GM23338 (cell line): ENCODE measurements around the gene MAST4. TPM values are rescaled to one million over a fixed set of nuclear protein-coding genes. Genes with fewer than 3 reads are reported as not detected.

Source experiments
- ATAC-seq: fragments of 200-7000 bp; cut with Tn5 transposase; 3 replicates; pipeline ENCODE4 v1.9.1; 2020
- DNase-seq: peaks from one replicate; pipeline ENCODE4 v3.0.0-alpha.2; 2015; ENCODE audit warnings: low spot score
- H2AFZ ChIP-seq: fragments of 200-600 bp; sonication (generic); 2 replicates; pipeline ENCODE4 v1.8.0; 2016; ENCODE audit warnings: antibody characterized with exemption, mild to moderate bottlenecking, moderate library complexity
- H3F3A ChIP-seq: fragments of 200-600 bp; sonication (generic); replicated peaks from 2 replicates; pipeline ENCODE4 v1.8.0; 2017; ENCODE audit warnings: antibody characterized with exemption, mixed run types, low read depth
- H3K27ac ChIP-seq: fragments of 200-600 bp; sonication (generic); 2 replicates; pipeline ENCODE4 v1.6.1; 2016; ENCODE audit warnings: low read depth
- H3K27me3 ChIP-seq: fragments of 200-600 bp; sonication (generic); 2 replicates; pipeline ENCODE4 v1.8.0; 2016; ENCODE audit warnings: mild to moderate bottlenecking, mixed run types, moderate library complexity; ENCODE audit not compliant: insufficient read depth
- H3K36me3 ChIP-seq: fragments of 200-600 bp; sonication (generic); 2 replicates; pipeline ENCODE4 v1.8.0; 2016; ENCODE audit warnings: mild to moderate bottlenecking; ENCODE audit not compliant: insufficient read depth
- H3K4me1 ChIP-seq: fragments of 200-600 bp; sonication (generic); 2 replicates; pipeline ENCODE4 v1.8.0; 2016; ENCODE audit warnings: mild to moderate bottlenecking, moderate library complexity; ENCODE audit not compliant: insufficient read depth
- H3K4me2 ChIP-seq: fragments of 200-600 bp; sonication (generic); 2 replicates; pipeline ENCODE4 v1.7.1; 2017; ENCODE audit warnings: mixed run types
- H3K4me3 ChIP-seq: fragments of 200-600 bp; sonication (generic); 2 replicates; pipeline ENCODE4 v1.6.1; 2016; ENCODE audit warnings: mixed run types
- H3K79me2 ChIP-seq: fragments of 200-600 bp; sonication (generic); replicated peaks from 2 replicates; pipeline ENCODE4 v1.8.0; 2017; ENCODE audit warnings: mild to moderate bottlenecking; ENCODE audit not compliant: insufficient read depth
- H3K9me2 ChIP-seq: fragments of 200-600 bp; sonication (generic); 2 replicates; pipeline ENCODE4 v1.8.0; 2017; ENCODE audit not compliant: insufficient read depth
- H4K20me1 ChIP-seq: fragments of 200-600 bp; sonication (generic); replicated peaks from 2 replicates; pipeline ENCODE4 v1.8.0; 2017; ENCODE audit warnings: mild to moderate bottlenecking; ENCODE audit not compliant: insufficient read depth
- H3K27ac Mint-ChIP-seq: 2 replicates; pipeline ENCODE4 v1.8.0; 2020; ENCODE audit warnings: inconsistent platforms, mild to moderate bottlenecking, moderate library complexity, mixed read lengths
- H3K27me3 Mint-ChIP-seq: 3 replicates; pipeline ENCODE4 v1.8.0; 2022; ENCODE audit warnings: low read depth, mild to moderate bottlenecking, moderate library complexity, mixed read lengths, inconsistent platforms; ENCODE audit not compliant: insufficient read depth, poor library complexity
- H3K36me3 Mint-ChIP-seq: 3 replicates; pipeline ENCODE4 v1.8.0; 2021; ENCODE audit warnings: low read depth, mild to moderate bottlenecking, inconsistent platforms, moderate library complexity, mixed read lengths
- H3K4me1 Mint-ChIP-seq: 3 replicates; pipeline ENCODE4 v1.8.0; 2020; ENCODE audit warnings: mild to moderate bottlenecking, inconsistent platforms, mixed read lengths
- H3K4me3 Mint-ChIP-seq: 3 replicates; pipeline ENCODE4 v1.8.0; 2021; ENCODE audit warnings: moderate library complexity, mild to moderate bottlenecking, inconsistent platforms, mixed read lengths
- H3K9me3 Mint-ChIP-seq: 3 replicates; pipeline ENCODE4 v1.8.0; 2020; ENCODE audit warnings: moderate library complexity, mild to moderate bottlenecking, inconsistent platforms, mixed read lengths
- CREB1 ChIP-seq: fragments of 250-450 bp; sonication (Bioruptor Pico); IDR thresholded peaks from 2 replicates; pipeline ENCODE4 v1.5.0; 2020; ENCODE audit warnings: low read depth, mild to moderate bottlenecking, moderate library complexity
- EZH2 ChIP-seq: fragments of 200-600 bp; sonication (generic); IDR thresholded peaks from one replicate; pipeline ENCODE4 v1.8.0; 2017; ENCODE audit warnings: antibody characterized with exemption, mild to moderate bottlenecking, low read depth; ENCODE audit not compliant: unreplicated experiment
- EZH2phosphoT487 ChIP-seq: fragments of 200-600 bp; sonication (generic); IDR thresholded peaks from one replicate; pipeline ENCODE4 v1.8.1; 2018; ENCODE audit warnings: antibody characterized with exemption; ENCODE audit not compliant: unreplicated experiment
- JUNB ChIP-seq: IDR thresholded peaks from one replicate; pipeline ENCODE4 v1.6.1; 2016; ENCODE audit warnings: antibody characterized with exemption; ENCODE audit not compliant: unreplicated experiment
- NANOG ChIP-seq: IDR thresholded peaks from 2 replicates; pipeline ENCODE4 v1.6.1; 2016; ENCODE audit warnings: antibody characterized with exemption, borderline replicate concordance
- POLR2AphosphoS5 ChIP-seq: IDR thresholded peaks from 2 replicates; pipeline ENCODE4 v1.6.1; 2016; ENCODE audit warnings: antibody characterized with exemption, low read depth
- STAT1 ChIP-seq: IDR thresholded peaks from one replicate; pipeline ENCODE4 v1.6.1; 2016; ENCODE audit warnings: antibody characterized with exemption; ENCODE audit not compliant: unreplicated experiment
- ZNF114 ChIP-seq: fragments of 250-450 bp; sonication (Bioruptor Pico); IDR thresholded peaks from 2 replicates; pipeline ENCODE4 v1.5.0; 2020; ENCODE audit warnings: mild to moderate bottlenecking, moderate library complexity
- ZNF331 ChIP-seq: fragments of 250-450 bp; sonication (Bioruptor Pico); IDR thresholded peaks from 2 replicates; pipeline ENCODE4 v1.5.0; 2020; ENCODE audit warnings: low read depth, mild to moderate bottlenecking, moderate library complexity
- polyA plus RNA-seq: library from polyadenylated mRNA; unstranded; fragments of >200 nt; fragmentation: Nextera tagmentation; extraction: Ambion mirVana; gene quantifications from 2 replicates; pipeline ENCODE4 v1.2.1, GENCODE V29; 2016
- total RNA-seq: library from RNA; depleted of rRNA; stranded (reverse); fragments of >200 nt; shearing (Covaris generic); gene quantifications from 2 replicates; pipeline ENCODE4 v1.2.3, GENCODE V29; 2014
- TF ChIP-seq, protein P1 (sequence below): IDR thresholded peaks from one replicate; pipeline ENCODE4 v1.6.1; 2018; ENCODE audit warnings: antibody characterized with exemption; ENCODE audit not compliant: unreplicated experiment
- TF ChIP-seq, protein P2 (sequence below): fragments of 250-450 bp; sonication (Bioruptor Pico); IDR thresholded peaks from 2 replicates; pipeline ENCODE4 v1.5.0; 2020; ENCODE audit warnings: mild to moderate bottlenecking, moderate library complexity
- TF ChIP-seq, protein P3 (sequence below), 2 experiments: fragments of 200-600 bp in 1 of 2; sonication (generic) in 1 of 2; conservative IDR thresholded peaks; 2 replicates each; pipeline versions ENCODE4 v1.5.1 to v1.6.1; 2016 to 2017; ENCODE audit warnings: antibody characterized with exemption in 2 of 2, low read depth in 2 of 2, mild to moderate bottlenecking in 2 of 2, moderate library complexity in 1 of 2

MAST4 gene
- total and polyA plus RNA-seq, 2 experiments from 2014 or later, result 3.6 to 8.5 TPM

DNA sequence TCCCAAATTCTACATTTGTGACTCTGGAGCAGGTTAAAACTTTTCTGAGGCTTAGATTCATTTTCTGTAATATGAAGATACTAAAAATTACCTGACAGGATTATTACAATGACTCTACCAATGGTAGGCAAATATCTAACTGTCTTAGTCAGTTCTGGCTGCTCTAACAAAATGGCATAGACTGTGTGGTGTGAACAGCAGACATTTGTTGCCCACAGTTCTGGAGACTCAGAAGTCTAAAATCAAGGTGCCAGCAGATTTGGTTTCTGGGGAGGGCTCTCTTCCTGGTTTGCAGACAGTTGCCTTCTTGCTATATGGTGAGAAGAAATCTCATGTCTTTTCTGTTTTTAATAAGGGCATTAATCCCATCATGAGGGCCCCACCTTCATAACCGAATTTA is 245.1 kb downstream of the MAST4 start (continued):
- no peak for TF ChIP-seq NANOG
- no peak for TF ChIP-seq ZNF331 (CRISPR knock-in tag)
- no peak for TF ChIP-seq EZH2

DNA sequence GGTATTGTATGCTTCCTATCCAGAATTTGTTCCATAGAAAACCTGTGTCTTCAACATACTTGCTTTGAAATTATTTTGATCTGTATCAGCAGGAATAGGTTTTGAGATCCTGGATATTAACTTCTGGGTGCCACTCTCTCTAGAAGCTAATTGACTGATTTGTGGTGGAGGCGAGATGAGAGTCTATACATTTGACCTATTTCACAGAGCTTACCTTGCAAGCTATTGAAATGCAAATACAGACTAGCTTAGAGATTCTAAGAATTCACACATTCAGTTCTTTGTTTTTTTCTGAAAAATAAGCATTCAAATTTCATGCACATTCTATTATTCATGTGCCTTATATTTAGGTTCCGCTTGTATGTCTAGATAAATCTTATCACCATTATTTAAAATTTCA is 246.3 kb downstream of the MAST4 start:
- no peaks in the 10 kb centered on the region for H3K27me3 ChIP-seq
- Mint-ChIP-seq H3K27me3 (no peaks in the 10 kb centered on the region), H3K4me3 (peak overlapping the region; percentile 44), H3K36me3 (no peaks in the 10 kb centered on the region), H3K27ac (peak overlapping the region; percentile 41; the same call in 1 of the 2 replicates), H3K9me3 (no peaks in the 10 kb centered on the region), H3K4me1 (peaks cover 35% of the 10 kb centered on the region)
- H3K9me2 ChIP-seq, result no peaks in the 10 kb centered on the region
- no peaks in the 10 kb centered on the region for H4K20me1 ChIP-seq
- no peak overlapping the region for H2AFZ ChIP-seq
- no peaks in the 10 kb centered on the region for H3K79me2 ChIP-seq
- H3K27ac ChIP-seq, result no peak overlapping the region
- peak overlapping the region; percentile 8; the same call in 1 of the 2 replicates for H3K4me3 ChIP-seq
- TF ChIP-seq STAT1, result no peak
- TF ChIP-seq POLR2AphosphoS5, result no peak
- TF ChIP-seq ZNF114 (CRISPR knock-in tag), result no peak
- no peak for TF ChIP-seq EZH2
- TF ChIP-seq CREB1 (CRISPR knock-in tag), result no peak
- TF ChIP-seq JUNB, result no peak
- TF ChIP-seq, protein P1, sequence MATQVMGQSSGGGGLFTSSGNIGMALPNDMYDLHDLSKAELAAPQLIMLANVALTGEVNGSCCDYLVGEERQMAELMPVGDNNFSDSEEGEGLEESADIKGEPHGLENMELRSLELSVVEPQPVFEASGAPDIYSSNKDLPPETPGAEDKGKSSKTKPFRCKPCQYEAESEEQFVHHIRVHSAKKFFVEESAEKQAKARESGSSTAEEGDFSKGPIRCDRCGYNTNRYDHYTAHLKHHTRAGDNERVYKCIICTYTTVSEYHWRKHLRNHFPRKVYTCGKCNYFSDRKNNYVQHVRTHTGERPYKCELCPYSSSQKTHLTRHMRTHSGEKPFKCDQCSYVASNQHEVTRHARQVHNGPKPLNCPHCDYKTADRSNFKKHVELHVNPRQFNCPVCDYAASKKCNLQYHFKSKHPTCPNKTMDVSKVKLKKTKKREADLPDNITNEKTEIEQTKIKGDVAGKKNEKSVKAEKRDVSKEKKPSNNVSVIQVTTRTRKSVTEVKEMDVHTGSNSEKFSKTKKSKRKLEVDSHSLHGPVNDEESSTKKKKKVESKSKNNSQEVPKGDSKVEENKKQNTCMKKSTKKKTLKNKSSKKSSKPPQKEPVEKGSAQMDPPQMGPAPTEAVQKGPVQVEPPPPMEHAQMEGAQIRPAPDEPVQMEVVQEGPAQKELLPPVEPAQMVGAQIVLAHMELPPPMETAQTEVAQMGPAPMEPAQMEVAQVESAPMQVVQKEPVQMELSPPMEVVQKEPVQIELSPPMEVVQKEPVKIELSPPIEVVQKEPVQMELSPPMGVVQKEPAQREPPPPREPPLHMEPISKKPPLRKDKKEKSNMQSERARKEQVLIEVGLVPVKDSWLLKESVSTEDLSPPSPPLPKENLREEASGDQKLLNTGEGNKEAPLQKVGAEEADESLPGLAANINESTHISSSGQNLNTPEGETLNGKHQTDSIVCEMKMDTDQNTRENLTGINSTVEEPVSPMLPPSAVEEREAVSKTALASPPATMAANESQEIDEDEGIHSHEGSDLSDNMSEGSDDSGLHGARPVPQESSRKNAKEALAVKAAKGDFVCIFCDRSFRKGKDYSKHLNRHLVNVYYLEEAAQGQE, result no peak
- no peak for TF ChIP-seq ZNF331 (CRISPR knock-in tag)
- TF ChIP-seq, protein P2, sequence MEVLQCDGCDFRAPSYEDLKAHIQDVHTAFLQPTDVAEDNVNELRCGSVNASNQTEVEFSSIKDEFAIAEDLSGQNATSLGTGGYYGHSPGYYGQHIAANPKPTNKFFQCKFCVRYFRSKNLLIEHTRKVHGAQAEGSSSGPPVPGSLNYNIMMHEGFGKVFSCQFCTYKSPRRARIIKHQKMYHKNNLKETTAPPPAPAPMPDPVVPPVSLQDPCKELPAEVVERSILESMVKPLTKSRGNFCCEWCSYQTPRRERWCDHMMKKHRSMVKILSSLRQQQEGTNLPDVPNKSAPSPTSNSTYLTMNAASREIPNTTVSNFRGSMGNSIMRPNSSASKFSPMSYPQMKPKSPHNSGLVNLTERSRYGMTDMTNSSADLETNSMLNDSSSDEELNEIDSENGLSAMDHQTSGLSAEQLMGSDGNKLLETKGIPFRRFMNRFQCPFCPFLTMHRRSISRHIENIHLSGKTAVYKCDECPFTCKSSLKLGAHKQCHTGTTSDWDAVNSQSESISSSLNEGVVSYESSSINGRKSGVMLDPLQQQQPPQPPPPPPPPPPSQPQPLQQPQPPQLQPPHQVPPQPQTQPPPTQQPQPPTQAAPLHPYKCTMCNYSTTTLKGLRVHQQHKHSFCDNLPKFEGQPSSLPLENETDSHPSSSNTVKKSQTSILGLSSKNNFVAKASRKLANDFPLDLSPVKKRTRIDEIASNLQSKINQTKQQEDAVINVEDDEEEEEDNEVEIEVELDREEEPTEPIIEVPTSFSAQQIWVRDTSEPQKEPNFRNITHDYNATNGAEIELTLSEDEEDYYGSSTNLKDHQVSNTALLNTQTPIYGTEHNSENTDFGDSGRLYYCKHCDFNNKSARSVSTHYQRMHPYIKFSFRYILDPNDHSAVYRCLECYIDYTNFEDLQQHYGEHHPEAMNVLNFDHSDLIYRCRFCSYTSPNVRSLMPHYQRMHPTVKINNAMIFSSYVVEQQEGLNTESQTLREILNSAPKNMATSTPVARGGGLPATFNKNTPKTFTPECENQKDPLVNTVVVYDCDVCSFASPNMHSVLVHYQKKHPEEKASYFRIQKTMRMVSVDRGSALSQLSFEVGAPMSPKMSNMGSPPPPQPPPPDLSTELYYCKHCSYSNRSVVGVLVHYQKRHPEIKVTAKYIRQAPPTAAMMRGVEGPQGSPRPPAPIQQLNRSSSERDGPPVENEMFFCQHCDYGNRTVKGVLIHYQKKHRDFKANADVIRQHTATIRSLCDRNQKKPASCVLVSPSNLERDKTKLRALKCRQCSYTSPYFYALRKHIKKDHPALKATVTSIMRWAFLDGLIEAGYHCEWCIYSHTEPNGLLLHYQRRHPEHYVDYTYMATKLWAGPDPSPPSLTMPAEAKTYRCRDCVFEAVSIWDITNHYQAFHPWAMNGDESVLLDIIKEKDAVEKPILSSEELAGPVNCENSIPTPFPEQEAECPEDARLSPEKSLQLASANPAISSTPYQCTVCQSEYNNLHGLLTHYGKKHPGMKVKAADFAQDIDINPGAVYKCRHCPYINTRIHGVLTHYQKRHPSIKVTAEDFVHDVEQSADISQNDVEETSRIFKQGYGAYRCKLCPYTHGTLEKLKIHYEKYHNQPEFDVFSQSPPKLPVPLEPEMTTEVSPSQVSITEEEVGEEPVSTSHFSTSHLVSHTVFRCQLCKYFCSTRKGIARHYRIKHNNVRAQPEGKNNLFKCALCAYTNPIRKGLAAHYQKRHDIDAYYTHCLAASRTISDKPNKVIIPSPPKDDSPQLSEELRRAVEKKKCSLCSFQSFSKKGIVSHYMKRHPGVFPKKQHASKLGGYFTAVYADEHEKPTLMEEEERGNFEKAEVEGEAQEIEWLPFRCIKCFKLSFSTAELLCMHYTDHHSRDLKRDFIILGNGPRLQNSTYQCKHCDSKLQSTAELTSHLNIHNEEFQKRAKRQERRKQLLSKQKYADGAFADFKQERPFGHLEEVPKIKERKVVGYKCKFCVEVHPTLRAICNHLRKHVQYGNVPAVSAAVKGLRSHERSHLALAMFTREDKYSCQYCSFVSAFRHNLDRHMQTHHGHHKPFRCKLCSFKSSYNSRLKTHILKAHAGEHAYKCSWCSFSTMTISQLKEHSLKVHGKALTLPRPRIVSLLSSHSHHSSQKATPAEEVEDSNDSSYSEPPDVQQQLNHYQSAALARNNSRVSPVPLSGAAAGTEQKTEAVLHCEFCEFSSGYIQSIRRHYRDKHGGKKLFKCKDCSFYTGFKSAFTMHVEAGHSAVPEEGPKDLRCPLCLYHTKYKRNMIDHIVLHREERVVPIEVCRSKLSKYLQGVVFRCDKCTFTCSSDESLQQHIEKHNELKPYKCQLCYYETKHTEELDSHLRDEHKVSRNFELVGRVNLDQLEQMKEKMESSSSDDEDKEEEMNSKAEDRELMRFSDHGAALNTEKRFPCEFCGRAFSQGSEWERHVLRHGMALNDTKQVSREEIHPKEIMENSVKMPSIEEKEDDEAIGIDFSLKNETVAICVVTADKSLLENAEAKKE, result no peak
- no peak for TF ChIP-seq NANOG
- TF ChIP-seq, protein P3, sequence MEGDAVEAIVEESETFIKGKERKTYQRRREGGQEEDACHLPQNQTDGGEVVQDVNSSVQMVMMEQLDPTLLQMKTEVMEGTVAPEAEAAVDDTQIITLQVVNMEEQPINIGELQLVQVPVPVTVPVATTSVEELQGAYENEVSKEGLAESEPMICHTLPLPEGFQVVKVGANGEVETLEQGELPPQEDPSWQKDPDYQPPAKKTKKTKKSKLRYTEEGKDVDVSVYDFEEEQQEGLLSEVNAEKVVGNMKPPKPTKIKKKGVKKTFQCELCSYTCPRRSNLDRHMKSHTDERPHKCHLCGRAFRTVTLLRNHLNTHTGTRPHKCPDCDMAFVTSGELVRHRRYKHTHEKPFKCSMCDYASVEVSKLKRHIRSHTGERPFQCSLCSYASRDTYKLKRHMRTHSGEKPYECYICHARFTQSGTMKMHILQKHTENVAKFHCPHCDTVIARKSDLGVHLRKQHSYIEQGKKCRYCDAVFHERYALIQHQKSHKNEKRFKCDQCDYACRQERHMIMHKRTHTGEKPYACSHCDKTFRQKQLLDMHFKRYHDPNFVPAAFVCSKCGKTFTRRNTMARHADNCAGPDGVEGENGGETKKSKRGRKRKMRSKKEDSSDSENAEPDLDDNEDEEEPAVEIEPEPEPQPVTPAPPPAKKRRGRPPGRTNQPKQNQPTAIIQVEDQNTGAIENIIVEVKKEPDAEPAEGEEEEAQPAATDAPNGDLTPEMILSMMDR (conservative IDR thresholded peaks at IDR 0.05; ENCODE audit: low read depth in 2 of 2), result no peak
- TF ChIP-seq EZH2phosphoT487, result no peak
- no peaks in the 10 kb centered on the region for H3K36me3 ChIP-seq
- DNase-seq, result no peak
- peak; percentile 80 for ATAC-seq
- no peaks in the 10 kb centered on the region for H3F3A ChIP-seq
- H3K4me2 ChIP-seq, result peak overlapping the region; percentile 31
- peaks cover 35% of the 10 kb centered on the region for H3K4me1 ChIP-seq
